GM18867 (cell line): Measurements from ENCODE around the gene E4F1.
"Not testable (repeated sequence)": the region's sequence is repeated elsewhere in the genome, so short reads cannot be mapped to it uniquely, and the experiment has no call there.

Experiments
- ATAC-seq: cut with Tn5 transposase; IDR thresholded peaks from one replicate; pipeline ENCODE4 v1.9.1; 2021; ENCODE audit warnings: mild to moderate bottlenecking, moderate library complexity; ENCODE audit not compliant: unreplicated experiment

Gene E4F1

GRCh38 chr16:2229632-2230250 is 6.3 kb downstream of the E4F1 start:
- ATAC-seq: no peak

GRCh38 chr16:2230376-2230775 is 7.0 kb downstream of the E4F1 start:
- no peak for ATAC-seq

- no peak for ATAC-seq
These were observed 7.9 kb downstream of the E4F1 start for GRCh38 chr16:2231016-2231931.

- no peak for ATAC-seq
These were observed 9.0 kb downstream of the E4F1 start for GRCh38 chr16:2232094-2232990.

GRCh38 chr16:2233046-2233775 is 9.8 kb downstream of the E4F1 start:
- ATAC-seq: no peak

GRCh38 chr16:2233872-2234812 is 10.8 kb downstream of the E4F1 start:
- ATAC-seq: no peak

- no peak for ATAC-seq
These were observed 11.4 kb downstream of the E4F1 start for GRCh38 chr16:2234813-2235170.

GRCh38 chr16:2235234-2235651 is 11.9 kb downstream of the E4F1 start:
- ATAC-seq: no peak

GRCh38 chr16:2235695-2236336 is 12.4 kb downstream of the E4F1 start:
- ATAC-seq: no peak

- no peak for ATAC-seq
These were observed 13.1 kb downstream of the E4F1 start, which contains the start of gene DNASE1L2 for GRCh38 chr16:2236337-2237101. Gene DNASE1L2, plus strand, starts transcription at chr16:2236444. Its CDS starts 373 bp downstream, at chr16:2236817.

GRCh38 chr16:2237102-2237482 is 13.7 kb downstream of the E4F1 start:
- ATAC-seq: no peak

GRCh38 chr16:2237493-2238149 is 14.2 kb downstream of the E4F1 start:
- no peak for ATAC-seq

- no peak for ATAC-seq
These were observed 14.9 kb downstream of the E4F1 start for GRCh38 chr16:2238150-2238837.

GRCh38 chr16:2238838-2239675 is 15.7 kb downstream of the E4F1 start:
- no peak for ATAC-seq

- not testable (repeated sequence) for ATAC-seq
These were observed 16.9 kb downstream of the E4F1 start for GRCh38 chr16:2240331-2240730.

- ATAC-seq: no peak
These were observed 19.2 kb downstream of the E4F1 start for GRCh38 chr16:2242598-2242997.
